GM13977 (cell line): ENCODE results near the gene OPN4.

Experiments
- DNase-seq: peaks from one replicate; pipeline ENCODE4 v3.0.0; 2012; ENCODE audit warnings: low spot score
- in situ Hi-C: fragments of 300-500 bp; cut with MboI; formaldehyde crosslinking; loops from one replicate; pipeline ENCODE4 v1.12.0; 2022; ENCODE audit warnings: low sequenced_read_pairs, low pct_unique_long_range_greater_than_20kb, mixed read lengths, inconsistent platforms; ENCODE audit not compliant: unreplicated experiment
- TF ChIP-seq, protein P1 (sequence below): IDR thresholded peaks from 2 replicates; pipeline ENCODE4 v1.5.1; 2012; ENCODE audit warnings: mild to moderate bottlenecking, control low read depth; ENCODE audit not compliant: insufficient read depth; ENCODE audit errors: extremely low read depth, missing control alignments

The OPN4 gene

GRCh38 chr10:86708068-86708782 lies 53.9 kb downstream of the OPN4 start:
- in situ Hi-C loops = no loop called here
- TF ChIP-seq, protein P1, sequence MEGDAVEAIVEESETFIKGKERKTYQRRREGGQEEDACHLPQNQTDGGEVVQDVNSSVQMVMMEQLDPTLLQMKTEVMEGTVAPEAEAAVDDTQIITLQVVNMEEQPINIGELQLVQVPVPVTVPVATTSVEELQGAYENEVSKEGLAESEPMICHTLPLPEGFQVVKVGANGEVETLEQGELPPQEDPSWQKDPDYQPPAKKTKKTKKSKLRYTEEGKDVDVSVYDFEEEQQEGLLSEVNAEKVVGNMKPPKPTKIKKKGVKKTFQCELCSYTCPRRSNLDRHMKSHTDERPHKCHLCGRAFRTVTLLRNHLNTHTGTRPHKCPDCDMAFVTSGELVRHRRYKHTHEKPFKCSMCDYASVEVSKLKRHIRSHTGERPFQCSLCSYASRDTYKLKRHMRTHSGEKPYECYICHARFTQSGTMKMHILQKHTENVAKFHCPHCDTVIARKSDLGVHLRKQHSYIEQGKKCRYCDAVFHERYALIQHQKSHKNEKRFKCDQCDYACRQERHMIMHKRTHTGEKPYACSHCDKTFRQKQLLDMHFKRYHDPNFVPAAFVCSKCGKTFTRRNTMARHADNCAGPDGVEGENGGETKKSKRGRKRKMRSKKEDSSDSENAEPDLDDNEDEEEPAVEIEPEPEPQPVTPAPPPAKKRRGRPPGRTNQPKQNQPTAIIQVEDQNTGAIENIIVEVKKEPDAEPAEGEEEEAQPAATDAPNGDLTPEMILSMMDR = no peak
- DNase-seq = no peak

GRCh38 chr10:86708783-86709380 lies 54.5 kb downstream of the OPN4 start:
- TF ChIP-seq, protein P1 = no peak
- in situ Hi-C loops = no loop called here
- DNase-seq = no peak

GRCh38 chr10:86709396-86710185 lies 55.2 kb downstream of the OPN4 start:
- DNase-seq = no peak
- in situ Hi-C loops = loop anchor here (5.0 to 10.0 kb wide), 2 partner anchors 55 to 183 kb away; no protein-coding TSS in a partner anchor
- TF ChIP-seq, protein P1 = no peak

DNA sequence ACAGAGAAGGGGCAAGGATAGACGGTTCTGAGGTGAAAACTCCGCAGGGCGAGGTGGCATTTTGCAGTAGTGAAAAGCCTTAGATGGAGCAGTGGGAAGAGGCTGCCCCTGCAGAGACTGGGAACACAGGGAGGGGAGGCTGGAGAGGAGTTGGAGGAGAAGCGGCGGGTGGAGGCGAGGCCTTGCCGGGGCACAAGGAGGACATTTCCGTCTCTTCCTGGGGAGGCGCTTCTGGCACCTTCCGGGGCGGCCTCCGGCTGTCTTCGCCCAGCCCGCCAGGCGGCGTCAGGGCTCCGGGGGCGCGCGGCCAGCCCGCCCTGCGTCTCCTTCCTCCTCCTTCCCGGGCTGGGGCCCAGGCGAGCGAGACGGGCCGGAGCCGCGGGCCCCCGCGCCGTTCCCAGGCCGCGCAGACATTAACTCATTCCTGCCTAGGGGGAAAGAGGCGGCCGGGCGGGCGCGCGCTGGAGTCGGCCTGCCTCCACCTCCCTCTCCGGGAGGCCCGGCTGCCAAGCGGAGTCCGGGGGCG lies 56.7 kb downstream of the OPN4 start:
- peak; percentile 96 for DNase-seq
- in situ Hi-C loops = loop anchor here (5.0 to 10.0 kb wide), 2 partner anchors 54 to 181 kb away; no protein-coding TSS in a partner anchor
- TF ChIP-seq, protein P1 = peak; percentile 94

- DNase-seq = peak; percentile 89
- TF ChIP-seq, protein P1 = no peak
- in situ Hi-C loops = loop anchor here (5.0 to 10.0 kb wide), 2 partner anchors 53 to 181 kb away; no protein-coding TSS in a partner anchor
Measured at GRCh38 chr10:86711513-86712316, 57.4 kb downstream of the OPN4 start.
